SK-N-MC (cell line): ENCODE results near the gene LIPC.

Experiments used
- EZH2 ChIP-seq: fragments of 200-600 bp; sonication (generic); IDR thresholded peaks from one replicate; pipeline ENCODE4 v1.6.1; 2017; ENCODE audit warnings: antibody characterized with exemption
- POLR2AphosphoS5 ChIP-seq: IDR thresholded peaks from 2 replicates; pipeline ENCODE4 v1.6.1; 2012; ENCODE audit warnings: mild to moderate bottlenecking, low read depth, low read length, borderline replicate concordance

- TF ChIP-seq POLR2AphosphoS5 = no peak
- no peak for TF ChIP-seq EZH2
Observed at GRCh38 chr15:58410353-58410752, 21.4 kb upstream of the LIPC start.
